ENCODE data around the gene RASSF5. TPM values are rescaled to one million over a fixed set of nuclear protein-coding genes. Genes with fewer than 3 reads are reported as not detected.

Gene RASSF5
- total RNA-seq (10 to 100 TPM in 4 of 6 donors, 1 to 10 TPM in 2; 8.2 to 17.8 (median 12.5) TPM), polyA plus RNA-seq (10 to 100 TPM in 1 of 2 donors, 1 to 10 TPM in 1; 6.7 to 22.3 TPM)

DNA sequence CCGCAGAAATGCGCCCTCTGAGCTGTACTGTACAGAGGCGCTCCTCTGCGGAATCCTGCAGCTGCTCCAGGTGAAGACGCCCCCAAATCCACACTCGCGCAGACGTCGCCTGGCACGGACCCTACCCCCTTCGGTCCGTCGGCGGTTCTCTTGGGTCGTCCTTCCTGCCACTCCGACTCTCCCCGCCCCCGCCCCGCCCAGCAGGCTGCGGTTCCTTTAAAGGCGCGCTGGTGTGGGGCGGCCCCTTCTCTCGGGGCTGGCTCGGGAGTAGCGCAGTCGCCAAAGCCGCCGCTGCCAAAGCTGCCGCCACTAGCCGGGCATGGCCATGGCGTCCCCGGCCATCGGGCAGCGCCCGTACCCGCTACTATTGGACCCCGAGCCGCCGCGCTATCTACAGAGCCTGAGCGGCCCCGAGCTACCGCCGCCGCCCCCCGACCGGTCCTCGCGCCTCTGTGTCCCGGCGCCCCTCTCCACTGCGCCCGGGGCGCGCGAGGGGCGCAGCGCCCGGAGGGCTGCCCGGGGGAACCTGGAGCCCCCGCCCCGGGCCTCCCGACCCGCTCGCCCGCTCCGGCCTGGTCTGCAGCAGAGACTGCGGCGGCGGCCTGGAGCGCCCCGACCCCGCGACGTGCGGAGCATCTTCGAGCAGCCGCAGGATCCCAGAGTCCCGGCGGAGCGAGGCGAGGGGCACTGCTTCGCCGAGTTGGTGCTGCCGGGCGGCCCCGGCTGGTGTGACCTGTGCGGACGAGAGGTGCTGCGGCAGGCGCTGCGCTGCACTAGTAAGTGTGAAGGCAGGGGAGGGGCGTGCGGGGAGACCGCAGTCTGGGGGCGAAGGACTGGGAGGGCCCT is at the start of gene RASSF5:
TSS of gene RASSF5 (plus strand) at position 248 of the 846 bp plus-strand sequence. CDS start at position 320, 72 bp downstream.
- 1 to 2% methylated on average over 75 to 97 of the region's 97 CpGs for WGBS, 2 donors
- peaks cover 0 to 15% (median 0%) of the 10 kb centered on the region in 3 donors for H3K4me1 ChIP-seq
- no peaks in the 10 kb centered on the region for H3K9me3 ChIP-seq
- peak within 1 kb of the TSS; percentile 58 to 90 (median 66) for H3K4me3 ChIP-seq
- no peaks in the 10 kb centered on the region for H3K36me3 ChIP-seq
- ATAC-seq (peak; percentile 88 to 93 (median 92)), DNase-seq (peak; percentile 86 to 96 (median 92)), FAIRE-seq (no peak)
- no peaks in the 10 kb centered on the region for H3K27me3 ChIP-seq
- intact Hi-C loops (cut with DNase I), result no loop called here
- peak within 1 kb of the TSS; percentile 11 to 66 (median 30) for H3K27ac ChIP-seq
- TF ChIP-seq, protein P1, sequence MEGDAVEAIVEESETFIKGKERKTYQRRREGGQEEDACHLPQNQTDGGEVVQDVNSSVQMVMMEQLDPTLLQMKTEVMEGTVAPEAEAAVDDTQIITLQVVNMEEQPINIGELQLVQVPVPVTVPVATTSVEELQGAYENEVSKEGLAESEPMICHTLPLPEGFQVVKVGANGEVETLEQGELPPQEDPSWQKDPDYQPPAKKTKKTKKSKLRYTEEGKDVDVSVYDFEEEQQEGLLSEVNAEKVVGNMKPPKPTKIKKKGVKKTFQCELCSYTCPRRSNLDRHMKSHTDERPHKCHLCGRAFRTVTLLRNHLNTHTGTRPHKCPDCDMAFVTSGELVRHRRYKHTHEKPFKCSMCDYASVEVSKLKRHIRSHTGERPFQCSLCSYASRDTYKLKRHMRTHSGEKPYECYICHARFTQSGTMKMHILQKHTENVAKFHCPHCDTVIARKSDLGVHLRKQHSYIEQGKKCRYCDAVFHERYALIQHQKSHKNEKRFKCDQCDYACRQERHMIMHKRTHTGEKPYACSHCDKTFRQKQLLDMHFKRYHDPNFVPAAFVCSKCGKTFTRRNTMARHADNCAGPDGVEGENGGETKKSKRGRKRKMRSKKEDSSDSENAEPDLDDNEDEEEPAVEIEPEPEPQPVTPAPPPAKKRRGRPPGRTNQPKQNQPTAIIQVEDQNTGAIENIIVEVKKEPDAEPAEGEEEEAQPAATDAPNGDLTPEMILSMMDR (IDR thresholded peaks at IDR 0.05), result no peak

DNA sequence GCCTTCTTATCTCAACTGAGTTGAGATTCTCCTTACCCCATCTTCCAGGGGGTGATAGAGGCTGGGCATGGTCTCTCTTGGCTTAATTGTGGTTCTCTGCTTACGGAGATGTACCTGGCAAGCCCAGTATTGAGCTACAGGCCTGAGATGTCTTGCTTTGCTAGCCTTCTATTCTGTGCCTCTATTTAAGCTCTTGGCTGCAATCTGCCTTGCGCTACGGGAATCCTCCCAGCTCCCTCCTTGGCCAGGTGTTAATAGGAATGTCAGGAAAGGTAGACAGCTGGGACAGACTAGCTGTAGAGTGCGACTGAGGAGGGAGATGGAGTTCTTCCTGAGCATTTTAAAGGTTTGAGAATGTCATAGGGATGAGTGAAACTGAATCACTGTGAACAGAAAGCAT is 47.6 kb upstream of the RASSF5 start:
- DNase-seq, result no peak
- TF ChIP-seq, protein P1 (IDR thresholded peaks at IDR 0.05), result no peak
- H3K27me3 ChIP-seq, result no peaks in the 10 kb centered on the region

GRCh38 chr1:206460836-206461426 is 46.4 kb upstream of the RASSF5 start:
- no peak overlapping the region for H3K4me3 ChIP-seq
- no peak overlapping the region for H3K27ac ChIP-seq
- H3K36me3 ChIP-seq, result no peaks in the 10 kb centered on the region
- no peaks in the 10 kb centered on the region for H3K4me1 ChIP-seq
- FAIRE-seq (no peak), ATAC-seq (no peak), DNase-seq (no peak)
- TF ChIP-seq, protein P1 (IDR thresholded peaks at IDR 0.05), result no peak
- intact Hi-C loops (cut with DNase I), result no loop called here
- H3K9me3 ChIP-seq, result no peaks in the 10 kb centered on the region
- H3K27me3 ChIP-seq, result no peaks in the 10 kb centered on the region
- WGBS, 2 donors, result 79 to 82% methylated on average over 17 of the region's 17 CpGs

More for the DNA sequence above, 47.6 kb upstream of the RASSF5 start:
- Histone ChIP-seq H3K4me1 (no peaks in the 10 kb centered on the region), H3K36me3 (no peaks in the 10 kb centered on the region), H3K4me3 (no peak overlapping the region), H3K9me3 (no peaks in the 10 kb centered on the region), H3K27ac (no peak overlapping the region)
- intact Hi-C loops (cut with DNase I), result no loop called here
- ATAC-seq (no peak), FAIRE-seq (no peak)
- WGBS, 2 donors, result 81 to 83% methylated on average over 4 of the region's 4 CpGs

GRCh38 chr1:206461602-206462455 is 45.5 kb upstream of the RASSF5 start:
- H3K4me3 ChIP-seq, result no peak overlapping the region
- H3K4me1 ChIP-seq, result no peaks in the 10 kb centered on the region
- ATAC-seq (peak; percentile 84 to 95 (median 86)), FAIRE-seq (peak; percentile 13), DNase-seq (peak in 4 of 6 donors; percentile 51 to 78 (median 61))
- intact Hi-C loops (cut with DNase I), result no loop called here
- H3K36me3 ChIP-seq, result no peaks in the 10 kb centered on the region
- 59 to 66% methylated on average over 9 of the region's 9 CpGs for WGBS, 2 donors
- TF ChIP-seq, protein P1 (IDR thresholded peaks at IDR 0.05), result peak; percentile 54 to 77 (median 69)
- no peak overlapping the region for H3K27ac ChIP-seq
- no peaks in the 10 kb centered on the region for H3K27me3 ChIP-seq
- no peaks in the 10 kb centered on the region for H3K9me3 ChIP-seq
